ENCODE results near the gene C3orf85.

C3orf85 gene

DNA sequence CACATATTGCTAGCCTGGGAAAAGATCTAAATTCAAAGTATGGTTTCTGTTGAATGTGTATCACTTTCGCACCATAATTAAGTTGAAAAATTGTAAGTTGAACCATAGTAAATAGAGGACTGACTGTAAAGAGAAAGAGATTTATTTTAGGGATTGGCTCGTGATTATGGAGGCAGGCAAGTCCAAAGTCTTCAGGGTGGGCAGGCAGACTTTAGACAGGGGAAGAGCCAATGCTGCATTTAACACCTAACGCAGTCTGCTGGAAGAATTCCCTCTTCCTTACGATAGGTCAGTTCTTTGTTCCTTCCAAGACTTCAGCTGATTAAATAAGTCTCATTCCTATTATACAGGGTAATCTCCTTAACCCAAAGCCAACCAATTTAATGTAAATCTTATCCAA lies 15.8 kb downstream of the C3orf85 start:
- DNase-seq (ENCODE audit: low spot score), result no peak

GRCh38 chr3:109154979-109155378 lies 18.5 kb downstream of the C3orf85 start:
- DNase-seq (ENCODE audit: low spot score), result no peak

- DNase-seq (ENCODE audit: low spot score), result no peak
Observed at GRCh38 chr3:109155828-109156227, 19.3 kb downstream of the C3orf85 start.

DNA sequence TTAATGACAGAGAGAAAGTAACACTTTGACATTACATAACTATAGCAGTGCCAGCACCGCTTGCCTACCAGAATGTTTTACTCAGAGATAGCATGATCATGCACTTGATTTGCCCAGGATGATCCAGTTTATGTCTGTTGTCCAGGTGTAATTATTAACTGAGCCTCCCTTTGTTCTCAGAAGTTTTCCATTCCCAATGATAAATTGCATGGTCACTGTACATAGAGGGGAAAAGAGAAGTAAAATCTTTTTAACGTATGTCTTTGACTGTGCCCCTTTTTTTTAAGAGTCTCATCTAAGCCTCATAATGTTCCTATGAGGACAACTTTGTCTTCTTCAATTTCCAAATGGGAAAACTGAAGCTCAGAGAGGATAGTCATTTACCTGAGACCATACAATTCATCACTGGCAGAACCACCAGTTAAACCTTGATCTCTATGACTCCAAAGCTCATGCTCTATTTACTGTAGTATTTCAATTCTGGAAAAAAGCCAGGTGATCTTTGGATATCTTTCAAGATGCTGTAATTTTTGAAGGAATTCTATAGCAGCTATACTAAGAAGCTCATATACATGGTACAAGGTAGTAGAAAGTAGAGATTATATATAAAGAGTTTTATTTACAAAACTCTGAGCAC lies 25.1 kb downstream of the C3orf85 start:
- DNase-seq (ENCODE audit: low spot score), result no peak

GRCh38 chr3:109165905-109166304 lies 29.4 kb downstream of the C3orf85 start:
- no peak for DNase-seq (ENCODE audit: low spot score)

GRCh38 chr3:109171479-109171878 lies 35.0 kb downstream of the C3orf85 start:
- no peak for DNase-seq (ENCODE audit: low spot score)

GRCh38 chr3:109175411-109175810 lies 38.9 kb downstream of the C3orf85 start:
- no peak for DNase-seq (ENCODE audit: low spot score)

DNA sequence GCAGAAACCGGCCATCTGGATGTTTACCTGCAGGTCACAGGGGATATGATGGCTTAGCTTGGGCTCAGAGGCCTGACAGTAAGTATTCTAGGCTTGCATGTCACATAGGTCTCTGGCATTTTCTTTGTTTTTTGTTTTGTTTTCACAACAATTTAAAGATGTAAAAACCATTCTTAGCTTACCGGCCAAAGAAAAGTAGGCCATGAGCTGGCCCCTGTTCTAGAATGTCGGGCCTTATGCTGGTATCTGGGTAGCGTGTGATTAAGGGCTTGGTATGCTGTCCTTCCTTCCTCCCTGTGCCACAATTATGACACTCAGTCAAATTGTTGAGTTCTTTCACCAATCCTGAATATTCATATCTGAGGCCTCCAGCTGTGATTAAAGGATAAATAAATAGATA lies 40.2 kb downstream of the C3orf85 start:
- DNase-seq (ENCODE audit: low spot score), result no peak

- no peak for DNase-seq (ENCODE audit: low spot score)
Observed at GRCh38 chr3:109177908-109178307, 41.4 kb downstream of the C3orf85 start.

DNA sequence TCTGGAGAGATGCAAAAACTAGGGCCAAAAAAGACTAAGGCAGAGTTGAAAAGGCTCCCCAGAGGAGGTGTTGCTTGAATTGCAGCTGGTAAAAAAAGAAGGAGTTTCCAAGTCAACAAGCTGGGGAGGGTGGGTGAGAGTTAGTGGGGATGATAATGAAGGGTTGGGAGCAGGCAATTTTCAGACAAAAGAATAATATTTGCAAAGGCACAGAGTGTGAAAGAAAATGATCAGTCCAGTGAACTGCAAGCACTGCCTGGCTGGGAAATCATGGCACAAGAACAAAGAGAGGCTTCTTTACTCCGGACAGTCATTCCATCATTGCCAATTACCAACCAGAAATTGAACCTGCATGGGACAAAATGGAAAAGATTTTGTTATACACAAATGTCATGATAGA lies 42.2 kb downstream of the C3orf85 start:
- DNase-seq (ENCODE audit: low spot score), result peak; percentile 8

GRCh38 chr3:109184726-109185125 lies 48.2 kb downstream of the C3orf85 start:
- no peak for DNase-seq (ENCODE audit: low spot score)

GRCh38 chr3:109187390-109187789 lies 50.9 kb downstream of the C3orf85 start:
- no peak for DNase-seq (ENCODE audit: low spot score)

DNA sequence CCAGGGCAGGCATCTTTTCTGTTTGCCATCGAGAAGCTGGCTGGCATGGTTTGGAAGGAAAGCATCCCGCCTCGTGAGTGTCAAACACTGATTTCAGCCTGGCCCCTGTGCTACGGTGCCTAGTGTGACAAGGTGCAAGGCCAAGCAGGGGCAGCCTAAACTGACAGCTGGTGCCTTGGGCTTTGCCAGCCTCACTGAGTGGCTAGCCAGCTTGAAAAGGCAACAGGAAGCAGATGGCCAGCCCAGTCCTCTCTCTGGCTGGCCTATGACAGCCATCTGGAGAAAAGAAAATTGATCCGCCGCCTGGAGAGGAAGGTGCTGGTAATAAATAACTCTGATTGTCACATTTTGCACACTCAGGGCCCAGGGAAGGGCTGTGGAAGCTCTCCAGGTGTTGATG lies 52.2 kb downstream of the C3orf85 start:
- peak; percentile 4 for DNase-seq (ENCODE audit: low spot score)

DNA sequence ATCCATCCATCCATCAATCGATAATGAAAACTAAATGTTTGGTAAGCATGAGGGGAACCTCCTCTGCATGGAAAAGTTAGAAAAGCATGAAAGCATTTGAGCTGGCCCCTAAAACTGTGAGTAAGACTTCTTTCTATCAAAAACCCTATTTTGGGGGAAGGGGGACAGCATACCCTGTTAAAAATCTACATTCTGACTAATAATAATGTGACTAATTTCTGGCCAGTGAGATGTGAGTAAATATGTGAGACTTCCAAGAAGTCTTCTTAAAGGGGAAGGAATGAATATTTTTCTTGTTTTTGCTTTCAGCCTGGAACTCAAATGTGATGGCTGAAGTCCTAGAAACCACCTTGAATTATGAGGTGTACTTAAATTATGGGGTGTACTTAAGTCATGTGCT lies 54.9 kb downstream of the C3orf85 start:
- DNase-seq (ENCODE audit: low spot score), result no peak

GRCh38 chr3:109195815-109196214 lies 59.3 kb downstream of the C3orf85 start:
- DNase-seq (ENCODE audit: low spot score), result no peak

Data from Ammon's horn (tissue), 1 donor.